SK-N-MC (cell line): ENCODE results near the gene LAMTOR2.

Experiments
- FOXP2 ChIP-seq: optimal IDR thresholded peaks from 2 replicates; pipeline ENCODE3; 2011; ENCODE audit warnings: mild to moderate bottlenecking, moderate library complexity; ENCODE audit not compliant: insufficient read depth; ENCODE audit errors: extremely low read length, control extremely low read depth
- POLR2AphosphoS5 ChIP-seq: IDR thresholded peaks from 2 replicates; pipeline ENCODE4 v1.6.1; 2012; ENCODE audit warnings: mild to moderate bottlenecking, low read depth, low read length, borderline replicate concordance

- no peak for TF ChIP-seq POLR2AphosphoS5
- TF ChIP-seq FOXP2: no peak
Observed at GRCh38 chr1:156067262-156067661, 12.7 kb downstream of the LAMTOR2 start.
